A673 (cell line): Measurements from ENCODE around the gene ASIC2.

Experiments used
- EZH2 ChIP-seq: fragments of 200-600 bp; sonication (generic); IDR thresholded peaks from 2 replicates; pipeline ENCODE4 v1.6.1; 2017; ENCODE audit warnings: borderline replicate concordance, low read depth, mild to moderate bottlenecking, mixed read lengths, antibody characterized with exemption, low read length; ENCODE audit not compliant: poor library complexity, severe bottlenecking
- TF ChIP-seq, protein P1 (sequence below): fragments of 300-800, 200-600 bp; sonication (generic); conservative IDR thresholded peaks from 2 replicates; pipeline ENCODE4 v1.5.1; 2017; ENCODE audit warnings: low read depth, mild to moderate bottlenecking, antibody characterized with exemption, low read length, moderate library complexity, mixed read lengths

DNA sequence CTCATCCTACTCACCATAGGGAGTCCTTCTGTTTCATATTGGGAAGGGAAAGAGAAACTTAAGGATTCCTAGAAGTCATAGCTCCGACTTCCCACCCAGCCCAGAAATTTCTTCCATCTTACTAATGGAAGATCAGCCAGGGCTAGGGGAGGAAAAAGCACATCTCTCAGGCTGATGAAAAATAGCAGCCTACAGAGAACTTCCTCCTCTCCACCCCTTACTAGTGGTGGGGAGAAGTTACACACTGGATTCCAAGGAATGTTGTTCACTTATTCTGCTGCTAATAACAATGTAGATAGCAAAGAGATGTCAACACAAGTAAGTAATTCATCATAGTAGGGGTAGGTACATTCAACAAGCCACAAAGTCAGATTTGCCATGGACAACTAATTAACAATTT, 207.1 kb downstream of the ASIC2 start:
- TF ChIP-seq, protein P1, sequence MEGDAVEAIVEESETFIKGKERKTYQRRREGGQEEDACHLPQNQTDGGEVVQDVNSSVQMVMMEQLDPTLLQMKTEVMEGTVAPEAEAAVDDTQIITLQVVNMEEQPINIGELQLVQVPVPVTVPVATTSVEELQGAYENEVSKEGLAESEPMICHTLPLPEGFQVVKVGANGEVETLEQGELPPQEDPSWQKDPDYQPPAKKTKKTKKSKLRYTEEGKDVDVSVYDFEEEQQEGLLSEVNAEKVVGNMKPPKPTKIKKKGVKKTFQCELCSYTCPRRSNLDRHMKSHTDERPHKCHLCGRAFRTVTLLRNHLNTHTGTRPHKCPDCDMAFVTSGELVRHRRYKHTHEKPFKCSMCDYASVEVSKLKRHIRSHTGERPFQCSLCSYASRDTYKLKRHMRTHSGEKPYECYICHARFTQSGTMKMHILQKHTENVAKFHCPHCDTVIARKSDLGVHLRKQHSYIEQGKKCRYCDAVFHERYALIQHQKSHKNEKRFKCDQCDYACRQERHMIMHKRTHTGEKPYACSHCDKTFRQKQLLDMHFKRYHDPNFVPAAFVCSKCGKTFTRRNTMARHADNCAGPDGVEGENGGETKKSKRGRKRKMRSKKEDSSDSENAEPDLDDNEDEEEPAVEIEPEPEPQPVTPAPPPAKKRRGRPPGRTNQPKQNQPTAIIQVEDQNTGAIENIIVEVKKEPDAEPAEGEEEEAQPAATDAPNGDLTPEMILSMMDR, result no peak
- no peak for TF ChIP-seq EZH2
